ENCODE data around the gene LAX1.
"Not testable (repeated sequence)": the region's sequence is repeated elsewhere in the genome, so short reads cannot be mapped to it uniquely, and the experiment has no call there.

GRCh38 chr1:203758749-203759148 is 6.2 kb upstream of the LAX1 start:
- TF ChIP-seq RAD21 (IDR thresholded peaks at IDR 0.05; ENCODE audit: low read length); POLR2A (IDR thresholded peaks at IDR 0.05; ENCODE audit: low read depth, low read length); CTCF (conservative IDR thresholded peaks at IDR 0.05; ENCODE audit: low read depth, low read length); USF2 (IDR thresholded peaks at IDR 0.05; ENCODE audit: low read depth, low read length); MXI1 (IDR thresholded peaks at IDR 0.05; ENCODE audit: borderline replicate concordance, low read depth, low read length); RFX5 (IDR thresholded peaks at IDR 0.05; ENCODE audit: low read depth, low read length); MAFK (IDR thresholded peaks at IDR 0.05; ENCODE audit: low read depth, low read length); SMC3 (IDR thresholded peaks at IDR 0.05; ENCODE audit: low read depth, low read length); CHD1 (IDR thresholded peaks at IDR 0.05; ENCODE audit: low read depth, low read length): not testable (repeated sequence)
